H1 (cell line): ENCODE measurements around the gene MSI2. TPM values are rescaled to one million over a fixed set of nuclear protein-coding genes. Genes with fewer than 3 reads are reported as not detected.

Experiments
- CEBPB ChIP-seq: IDR thresholded peaks from 2 replicates; pipeline ENCODE4 v1.6.1; 2012; ENCODE audit warnings: low read depth, low read length
- CREB1 ChIP-seq: IDR thresholded peaks from 2 replicates; pipeline ENCODE4 v1.6.1; 2012; ENCODE audit warnings: inconsistent platforms
- EGR1 ChIP-seq: IDR thresholded peaks from 2 replicates; pipeline ENCODE4 v1.6.1; 2011; ENCODE audit warnings: low read depth, low read length, borderline replicate concordance
- KDM5A ChIP-seq: fragments of 200-600 bp; IDR thresholded peaks from 2 replicates; pipeline ENCODE4 v1.7.1; 2012; ENCODE audit warnings: mild to moderate bottlenecking, low read length, inconsistent platforms, mixed read lengths
- SP4 ChIP-seq: IDR thresholded peaks from 2 replicates; pipeline ENCODE4 v1.6.1; 2012; ENCODE audit warnings: low read length, inconsistent platforms
- TCF12 ChIP-seq: IDR thresholded peaks from 2 replicates; pipeline ENCODE4 v1.6.1; 2011; ENCODE audit warnings: low read depth, mild to moderate bottlenecking, low read length
- polyA plus RNA-seq, 7 experiments: library from polyadenylated mRNA; depleted of rRNA in 3 of 7; stranded (reverse) in 5 of 7; unstranded in 2 of 7; fragments of >200 nt in 5 of 7; fragments of 200-250 nt in 2 of 7; gene quantifications; 1 replicate in 5 of 7; 2 replicates in 1 of 7; 4 replicates in 1 of 7; pipeline versions ENCODE4 v1.2.1 to v1.2.3, GENCODE V29; 2011 to 2013; ENCODE audit warnings: missing spikeins in 2 of 7, mixed read lengths in 2 of 7
- total RNA-seq: library from RNA; stranded (reverse); fragmentation: NEBNext Ultra II Directional; extraction: Animal tissue kit (Norgen Biotek cat#: 25700); gene quantifications from 2 replicates; pipeline ENCODE4 v1.2.1, GENCODE V29; 2021
- TF ChIP-seq, protein P1 (sequence below), 3 experiments: IDR thresholded peaks; 1 replicate in 2 of 3; 2 replicates in 1 of 3; pipeline versions ENCODE4 v1.5.1 to v1.6.1; 2011; ENCODE audit warnings: low read length in 3 of 3, mild to moderate bottlenecking in 3 of 3, inconsistent platforms in 2 of 3, low read depth in 1 of 3, moderate library complexity in 1 of 3; ENCODE audit not compliant: insufficient read depth in 1 of 3; ENCODE audit errors: control extremely low read depth in 1 of 3

Gene MSI2
- total and polyA plus RNA-seq, 2 of the 8 experiments (the other 6 are each of a cell fraction or from before 2014, with no cell fraction given): 36.7 to 80.6 TPM

DNA sequence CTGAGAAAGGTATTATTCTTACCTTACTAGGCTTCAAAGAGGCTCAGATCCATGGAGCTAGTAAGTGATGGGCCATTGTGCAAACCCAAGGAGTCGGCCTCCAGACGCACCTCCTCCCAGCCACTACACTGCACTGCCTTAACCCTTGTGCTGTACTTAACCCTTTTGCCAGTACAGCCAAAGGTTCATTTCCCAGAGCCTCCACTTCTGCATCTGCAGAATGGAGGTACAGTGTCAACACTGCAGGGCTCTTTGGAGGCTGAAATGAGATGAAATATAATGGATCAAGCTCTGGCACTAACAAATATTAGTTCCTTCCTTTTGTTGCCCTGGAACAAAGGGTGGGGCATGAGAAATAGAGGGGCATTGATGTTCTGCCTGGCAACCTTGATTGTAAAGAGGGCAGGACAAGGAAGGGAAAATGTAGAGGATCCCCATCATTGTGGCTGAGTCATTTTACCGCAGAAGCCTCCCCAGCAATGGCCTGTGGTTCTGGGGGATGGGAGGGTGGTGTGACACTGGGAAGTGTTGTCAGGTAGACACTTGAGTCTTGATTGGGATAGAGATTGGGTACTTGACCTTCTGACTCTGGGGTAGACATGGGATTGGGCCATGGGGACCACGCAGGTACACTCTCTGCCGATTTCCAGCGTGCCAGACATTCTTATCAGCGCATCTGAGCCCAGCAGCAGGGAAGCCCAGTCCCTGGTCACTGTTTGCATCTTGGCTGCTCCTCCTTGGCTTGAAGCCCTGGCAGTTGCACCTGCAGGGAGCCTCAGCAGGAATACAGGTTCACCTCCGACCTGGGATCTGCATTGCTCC, 84.0 kb downstream of the MSI2 start (continued):
- TF ChIP-seq, protein P1, sequence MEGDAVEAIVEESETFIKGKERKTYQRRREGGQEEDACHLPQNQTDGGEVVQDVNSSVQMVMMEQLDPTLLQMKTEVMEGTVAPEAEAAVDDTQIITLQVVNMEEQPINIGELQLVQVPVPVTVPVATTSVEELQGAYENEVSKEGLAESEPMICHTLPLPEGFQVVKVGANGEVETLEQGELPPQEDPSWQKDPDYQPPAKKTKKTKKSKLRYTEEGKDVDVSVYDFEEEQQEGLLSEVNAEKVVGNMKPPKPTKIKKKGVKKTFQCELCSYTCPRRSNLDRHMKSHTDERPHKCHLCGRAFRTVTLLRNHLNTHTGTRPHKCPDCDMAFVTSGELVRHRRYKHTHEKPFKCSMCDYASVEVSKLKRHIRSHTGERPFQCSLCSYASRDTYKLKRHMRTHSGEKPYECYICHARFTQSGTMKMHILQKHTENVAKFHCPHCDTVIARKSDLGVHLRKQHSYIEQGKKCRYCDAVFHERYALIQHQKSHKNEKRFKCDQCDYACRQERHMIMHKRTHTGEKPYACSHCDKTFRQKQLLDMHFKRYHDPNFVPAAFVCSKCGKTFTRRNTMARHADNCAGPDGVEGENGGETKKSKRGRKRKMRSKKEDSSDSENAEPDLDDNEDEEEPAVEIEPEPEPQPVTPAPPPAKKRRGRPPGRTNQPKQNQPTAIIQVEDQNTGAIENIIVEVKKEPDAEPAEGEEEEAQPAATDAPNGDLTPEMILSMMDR (IDR thresholded peaks at IDR 0.05; ENCODE audit: control extremely low read depth in 1 of 3, insufficient read depth in 1 of 3, low read depth in 1 of 3, low read length in 3 of 3): no peak
- no peak for TF ChIP-seq CREB1
- no peak for TF ChIP-seq EGR1
- TF ChIP-seq KDM5A: no peak
- TF ChIP-seq CEBPB: no peak
- TF ChIP-seq TCF12: no peak
- no peak for TF ChIP-seq SP4
